Adrenal gland (tissue), 12 donors: ENCODE results near the gene C11orf68. TPM values are rescaled to one million over a fixed set of nuclear protein-coding genes. Genes with fewer than 3 reads are reported as not detected.

Experiments used
- DNase-seq, 7 donors: peaks; one replicate each; pipeline ENCODE4 v3.0.0-alpha.2; 2019 to 2020
- H3K27ac ChIP-seq, 5 donors: fragments of 200-600 bp; sonication (generic) in 4 of 5; 1 replicate in 3 of 5; 2 replicates in 2 of 5; pipeline versions ENCODE4 v1.5.1 to v1.8.0; 2016 to 2020; ENCODE audit warnings: mild to moderate bottlenecking in 1 of 5
- H3K27me3 ChIP-seq: fragments of 200-600 bp; 2 replicates; pipeline ENCODE4 v1.8.0; 2021
- H3K36me3 ChIP-seq, 2 donors: fragments of 200-600 bp; replicated peaks in 1 of 2; 1 replicate in 1 of 2; 2 replicates in 1 of 2; pipeline versions ENCODE4 v1.5.1 to v1.8.0; 2018 to 2022
- H3K4me1 ChIP-seq, 2 donors: fragments of 200-600 bp; replicated peaks in 1 of 2; 1 replicate in 1 of 2; 2 replicates in 1 of 2; pipeline versions ENCODE4 v1.5.1 to v1.8.0; 2018 to 2021
- H3K4me3 ChIP-seq, 4 donors: fragments of 200-600 bp; sonication (generic) in 3 of 4; one replicate each; pipeline ENCODE4 v1.5.1; 2016 to 2018
- H3K9me3 ChIP-seq, 3 donors: fragments of 200-600 bp; sonication (generic) in 1 of 3; replicated peaks in 1 of 3; 1 replicate in 2 of 3; 2 replicates in 1 of 3; pipeline versions ENCODE4 v1.5.1 to v1.8.0; 2016 to 2021
- CTCF ChIP-seq, 6 experiments: fragments of 450-650 bp in 4 of 6; fragments of 200-600 bp in 2 of 6; sonication (generic) in 1 of 6; IDR thresholded peaks; 1 replicate in 5 of 6; 2 replicates in 1 of 6; pipeline versions ENCODE4 v1.5.1 to v1.8.0; 2016 to 2021; ENCODE audit warnings: antibody characterized with exemption in 6 of 6, mild to moderate bottlenecking in 2 of 6, moderate library complexity in 1 of 6
- POLR2A ChIP-seq, 2 donors: fragments of 450-650 bp; IDR thresholded peaks; one replicate each; pipeline ENCODE4 v1.6.1; 2017; ENCODE audit warnings: antibody characterized with exemption in 2 of 2, mild to moderate bottlenecking in 2 of 2, moderate library complexity in 1 of 2
- WGBS, 4 donors: extraction: QIAGEN DNeasy Blood & Tissue Kit in 2 of 4; methylation state at CpG; one replicate each; pipeline versions ENCODE4 v1.1.5 to v1.1.7; 2013 to 2017; 5-methylcytosine and 5-hydroxymethylcytosine counted together
- intact Hi-C, 2 donors: fragments of 100-400 bp; cut with DNase I; formaldehyde crosslinking; loops; one replicate each; pipeline versions ENCODE4 v1.14.1 to v1.15.0; 2022 to 2023
- polyA plus RNA-seq, 3 donors: library from polyadenylated mRNA; stranded (reverse); fragments of 200-250 nt in 2 of 3; fragments of 350-450 nt in 1 of 3; fragmentation: Illumina TruSeq in 1 of 3; extraction: RNeasy Lipid Tissue Mini Kit (QIAGEN cat#74804) in 1 of 3; gene quantifications; one replicate each; pipeline ENCODE4 v1.2.3, GENCODE V29; 2013 to 2014
- total RNA-seq, 9 donors: library from RNA; depleted of rRNA in 4 of 9; stranded (reverse); fragments of >200 nt in 4 of 9; fragments of 120-200 nt in 1 of 9; fragmentation: NEBNext Ultra II Directional in 1 of 9; extraction: Animal tissue kit (Norgen Biotek cat#: 25700) in 1 of 9; gene quantifications; one replicate each; pipeline versions ENCODE4 v1.1.0 to v1.2.4, GENCODE V29; 2013 to 2023
- donor health status: healthy with polysubstance abuse.
- donor health status: Bipolar disorder and iron deficiency.
- donor health status: DM: yes; HTN: yes; CAD: no.
- donor health status: DM: no; HTN: no; CAD: no.
- donor health status: DM: no; HTN: no; CAD: no.
- donor health status: DM: yes; HTN: yes; CAD: no.

C11orf68 gene
- total and polyA plus RNA-seq, 12 donors: 11.5 to 51.9 (median 26.9) TPM

- Histone ChIP-seq H3K36me3 (peaks cover 0 to 13% of the 10 kb centered on the region in 2 donors), H3K27ac (peak within 1 kb of the TSS; percentile 26 to 99 (median 96)), H3K9me3 (no peaks in the 10 kb centered on the region), H3K27me3 (no peaks in the 10 kb centered on the region), H3K4me1 (peaks cover 50 to 52% of the 10 kb centered on the region in 2 donors), H3K4me3 (peak within 1 kb of the TSS; percentile 36 to 62 (median 50))
- peak; percentile 98 to 100 (median 99) for DNase-seq
- TF ChIP-seq POLR2A (IDR thresholded peaks at IDR 0.05) (peak; percentile 97 to 99), CTCF (IDR thresholded peaks at IDR 0.05) (peak in 2 of 6 experiments; percentile 15 to 24)
- intact Hi-C loops: no loop called here
- WGBS, 4 donors: 0 to 8% (median 0%) methylated on average over 2 to 94 of the region's 94 CpGs
Observed at GRCh38 chr11:65890324-65891218, 28.3 kb downstream of the C11orf68 start, which contains the start of gene CCDC85B. CCDC85B (plus strand) TSS chr11:65890673; CDS start chr11:65890784, 111 bp downstream.

DNA sequence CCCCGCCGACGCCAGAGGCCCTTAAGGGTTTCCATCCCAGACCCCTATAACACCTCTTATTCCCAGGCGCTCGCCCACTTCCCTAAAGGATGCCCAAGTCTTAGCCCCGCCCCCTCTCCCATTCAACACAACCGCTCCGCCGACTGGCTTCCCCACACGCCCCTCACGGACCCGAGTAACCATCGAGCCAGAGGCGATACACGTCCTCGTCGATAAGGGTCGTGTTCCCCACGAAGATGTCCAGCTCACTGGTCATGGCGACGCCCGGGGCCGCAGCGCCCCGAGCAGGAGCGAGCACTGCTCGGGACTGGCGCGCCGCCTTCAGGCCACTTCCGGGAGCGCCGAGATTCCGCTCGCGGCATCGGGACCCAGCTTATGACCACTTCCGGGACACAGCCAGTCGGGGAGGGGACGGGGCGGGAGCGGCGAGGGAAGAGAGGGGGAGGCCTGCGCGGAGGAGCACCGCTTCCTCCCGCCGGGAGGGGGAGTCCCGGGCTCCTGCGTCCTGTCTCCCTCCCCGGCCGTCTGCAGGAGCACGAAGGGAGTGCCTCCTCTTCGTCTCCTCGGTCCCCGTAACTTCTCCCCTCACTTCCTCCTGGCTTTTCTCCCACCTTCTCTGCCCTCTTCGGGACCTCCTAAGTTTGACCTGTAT lies 30.6 kb downstream of the C11orf68 start, which contains the start of gene FIBP:
Gene FIBP (minus strand): TSS at position 309 of the 652 bp plus-strand sequence. CDS start 53 bp downstream, at position 256.
- intact Hi-C loops: loop anchor here in 1 of 2 donors (5.0 kb wide), 1 partner anchor 74 kb away; the partner anchor contains the start of gene SART1

GRCh38 chr11:65887723-65888162 lies 31.1 kb downstream of the C11orf68 start:
- Histone ChIP-seq H3K36me3 (peaks cover 0 to 35% of the 10 kb centered on the region in 2 donors), H3K27ac (peak overlapping the region in 4 of 5 donors; percentile 95 to 99 (median 96)), H3K4me3 (peak overlapping the region in 3 of 4 donors; percentile 34 to 66 (median 51)), H3K27me3 (no peaks in the 10 kb centered on the region), H3K4me1 (peaks cover 42% of the 10 kb centered on the region in 2 donors), H3K9me3 (no peaks in the 10 kb centered on the region)
- 4 to 17% (median 9%) methylated on average over 3 to 23 of the region's 23 CpGs for WGBS, 4 donors
- TF ChIP-seq POLR2A (IDR thresholded peaks at IDR 0.05) (no peak), CTCF (IDR thresholded peaks at IDR 0.05) (no peak)
- no peak for DNase-seq
- intact Hi-C loops: loop anchor here in 1 of 2 donors (5.0 kb wide), 1 partner anchor 75 kb away; the partner anchor contains the start of gene SART1

More for the DNA sequence above, 30.6 kb downstream of the C11orf68 start, which contains the start of gene FIBP:
- DNase-seq: peak; percentile 98 to 99 (median 98)
- peaks cover 47 to 48% of the 10 kb centered on the region in 2 donors for H3K4me1 ChIP-seq
- peak within 1 kb of the TSS; percentile 27 to 66 (median 42) for H3K4me3 ChIP-seq
- H3K36me3 ChIP-seq: peaks cover 0 to 29% of the 10 kb centered on the region in 2 donors
- H3K27ac ChIP-seq: peak within 1 kb of the TSS; percentile 26 to 99 (median 96)
- TF ChIP-seq POLR2A (IDR thresholded peaks at IDR 0.05) (peak; percentile 68 to 90), CTCF (IDR thresholded peaks at IDR 0.05) (peak; percentile 70 to 94 (median 86))
- no peaks in the 10 kb centered on the region for H3K27me3 ChIP-seq
- no peaks in the 10 kb centered on the region for H3K9me3 ChIP-seq
- WGBS, 4 donors: 0 to 2% (median 0%) methylated on average over 21 to 57 of the region's 57 CpGs
